GM12878 (cell line): ENCODE data around the gene CTIF. TPM values are rescaled to one million over a fixed set of nuclear protein-coding genes. Genes with fewer than 3 reads are reported as not detected.

Experiments used
- CBX3 ChIP-seq: fragments of 200-600 bp; sonication (generic); IDR thresholded peaks from 2 replicates; pipeline ENCODE4 v1.6.1; 2016; ENCODE audit warnings: low read depth, borderline replicate concordance
- GATAD2B ChIP-seq: fragments of 450-650 bp; conservative IDR thresholded peaks from 2 replicates; pipeline ENCODE4 v1.6.1; 2017; ENCODE audit warnings: low read depth, mild to moderate bottlenecking, moderate library complexity
- HDGF ChIP-seq: fragments of 450-650 bp; IDR thresholded peaks from 2 replicates; pipeline ENCODE4 v1.6.1; 2016; ENCODE audit warnings: antibody characterized with exemption
- IRF4 ChIP-seq: IDR thresholded peaks from 2 replicates; pipeline ENCODE4 v1.6.1; 2011; ENCODE audit warnings: low read depth, low read length
- JUNB ChIP-seq: IDR thresholded peaks from 2 replicates; pipeline ENCODE4 v1.6.1; 2016; ENCODE audit warnings: antibody characterized with exemption, mild to moderate bottlenecking
- JUND ChIP-seq: IDR thresholded peaks from 2 replicates; pipeline ENCODE4 v1.6.1; 2012; ENCODE audit warnings: low read depth, mild to moderate bottlenecking, low read length, improper control_type of control experiment, moderate library complexity
- MXI1 ChIP-seq: fragments of 150-350 bp; IDR thresholded peaks from 2 replicates; pipeline ENCODE4 v1.6.1; 2011; ENCODE audit warnings: low read depth, mild to moderate bottlenecking, inconsistent platforms, low read length, improper control_type of control experiment
- PML ChIP-seq: IDR thresholded peaks from 2 replicates; pipeline ENCODE4 v1.6.1; 2012; ENCODE audit warnings: low read length, inconsistent platforms
- RFX5 ChIP-seq: IDR thresholded peaks from 2 replicates; pipeline ENCODE4 v1.6.1; 2011; ENCODE audit warnings: low read depth, low read length, improper control_type of control experiment
- SMAD5 ChIP-seq: IDR thresholded peaks from 2 replicates; pipeline ENCODE4 v1.6.1; 2016; ENCODE audit warnings: antibody characterized with exemption, low read depth
- SP1 ChIP-seq: IDR thresholded peaks from one replicate; pipeline ENCODE4 v1.6.1; 2011; ENCODE audit warnings: low read depth, low read length
- SREBF1 ChIP-seq: IDR thresholded peaks from 2 replicates; pipeline ENCODE4 v1.6.1; 2012; ENCODE audit warnings: mild to moderate bottlenecking, low read length
- SREBF2 ChIP-seq: IDR thresholded peaks from 2 replicates; pipeline ENCODE4 v1.6.1; 2012; ENCODE audit warnings: mild to moderate bottlenecking, low read length
- SUZ12 ChIP-seq: fragments of 200-600 bp; sonication (generic); IDR thresholded peaks from one replicate; pipeline ENCODE4 v1.6.1; 2018; ENCODE audit warnings: antibody characterized with exemption, mild to moderate bottlenecking; ENCODE audit not compliant: unreplicated experiment
- WRNIP1 ChIP-seq: IDR thresholded peaks from 2 replicates; pipeline ENCODE4 v1.6.1; 2011; ENCODE audit warnings: low read depth, low read length, improper control_type of control experiment, borderline replicate concordance
- ZNF207 ChIP-seq: fragments of 450-650 bp; IDR thresholded peaks from 2 replicates; pipeline ENCODE4 v1.6.1; 2014; ENCODE audit warnings: antibody characterized with exemption, mild to moderate bottlenecking, borderline replicate concordance
- polyA plus RNA-seq, 11 experiments: library from polyadenylated mRNA; depleted of rRNA in 4 of 11; unstranded in 6 of 11; stranded (reverse) in 5 of 11; fragments of >200 nt; fragmentation: Nextera tagmentation in 4 of 11; fragmentation: Illumina TruSeq in 1 of 11; extraction: Ambion mirVana in 4 of 11; extraction: Trizol in 1 of 11; gene quantifications; 1 replicate in 1 of 11; 2 replicates in 10 of 11; pipeline versions ENCODE4 v1.2.1 to v1.2.3, GENCODE V29; 2011 to 2016; ENCODE audit warnings: inconsistent platforms in 2 of 11, missing spikeins in 2 of 11, low read depth in 1 of 11
- total RNA-seq, 4 experiments: library from RNA; depleted of rRNA in 3 of 4; stranded (reverse); fragments of >200 nt in 3 of 4; fragmentation: Illumina TruSeq in 1 of 4; extraction: Trizol in 1 of 4; gene quantifications; 2 replicates each; pipeline versions ENCODE4 v1.2.1 to v1.2.3, GENCODE V29; 2013 to 2021
- TF ChIP-seq, protein P1 (sequence below): fragments of 450-650 bp; formaldehyde crosslinking; IDR thresholded peaks from 2 replicates; pipeline ENCODE4 v1.4.0; 2022; ENCODE audit warnings: mild to moderate bottlenecking, moderate library complexity
- TF ChIP-seq, protein P2 (sequence below): fragments of 450-650 bp; IDR thresholded peaks from 2 replicates; pipeline ENCODE4 v1.6.1; 2016; ENCODE audit warnings: mild to moderate bottlenecking
- TF ChIP-seq, protein P3 (sequence below): fragments of 450-650 bp; formaldehyde crosslinking; IDR thresholded peaks from 2 replicates; pipeline ENCODE4 v1.5.0; 2022; ENCODE audit warnings: mild to moderate bottlenecking, missing genetic modification characterization
- TF ChIP-seq, protein P4 (sequence below): fragments of 450-650 bp; IDR thresholded peaks from 2 replicates; pipeline ENCODE4 v1.6.1; 2017; ENCODE audit warnings: borderline replicate concordance
- TF ChIP-seq, protein P5 (sequence below): IDR thresholded peaks from 2 replicates; pipeline ENCODE4 v1.6.1; 2011; ENCODE audit warnings: mild to moderate bottlenecking, low read depth, low read length, moderate library complexity; ENCODE audit not compliant: insufficient replicate concordance

Gene CTIF
- total and polyA plus RNA-seq, 10 of the 15 experiments (the other 5 are each of a cell fraction or from before 2014, with no cell fraction given), result 0.06 to 11.6 (median 2.5) TPM

DNA sequence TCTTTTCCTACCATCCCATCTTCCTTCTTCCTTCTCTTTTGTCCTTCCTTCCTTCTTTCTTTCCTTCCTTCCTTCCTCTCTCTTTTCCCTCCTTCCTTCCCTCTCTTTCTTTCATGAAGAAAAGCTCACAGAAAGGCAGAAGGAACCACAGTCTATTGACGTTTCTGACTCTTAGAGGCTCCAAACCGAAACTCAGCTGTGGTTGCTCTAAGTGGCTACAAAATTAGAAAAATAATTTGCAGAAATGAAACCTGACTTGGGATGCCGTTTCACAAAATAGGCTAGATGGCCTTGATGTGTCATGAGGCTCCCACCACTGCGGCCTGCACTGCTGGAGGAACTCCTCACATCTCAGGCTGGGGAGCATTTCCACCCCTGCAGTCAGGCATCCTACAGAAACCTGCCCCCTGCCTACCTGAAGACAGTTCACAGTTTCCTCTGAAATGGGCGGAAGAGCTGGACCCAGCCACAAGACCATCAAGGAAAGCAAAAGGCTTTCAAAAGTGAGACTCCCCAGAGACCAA, 246.3 kb downstream of the CTIF start (continued):
- TF ChIP-seq, protein P1, sequence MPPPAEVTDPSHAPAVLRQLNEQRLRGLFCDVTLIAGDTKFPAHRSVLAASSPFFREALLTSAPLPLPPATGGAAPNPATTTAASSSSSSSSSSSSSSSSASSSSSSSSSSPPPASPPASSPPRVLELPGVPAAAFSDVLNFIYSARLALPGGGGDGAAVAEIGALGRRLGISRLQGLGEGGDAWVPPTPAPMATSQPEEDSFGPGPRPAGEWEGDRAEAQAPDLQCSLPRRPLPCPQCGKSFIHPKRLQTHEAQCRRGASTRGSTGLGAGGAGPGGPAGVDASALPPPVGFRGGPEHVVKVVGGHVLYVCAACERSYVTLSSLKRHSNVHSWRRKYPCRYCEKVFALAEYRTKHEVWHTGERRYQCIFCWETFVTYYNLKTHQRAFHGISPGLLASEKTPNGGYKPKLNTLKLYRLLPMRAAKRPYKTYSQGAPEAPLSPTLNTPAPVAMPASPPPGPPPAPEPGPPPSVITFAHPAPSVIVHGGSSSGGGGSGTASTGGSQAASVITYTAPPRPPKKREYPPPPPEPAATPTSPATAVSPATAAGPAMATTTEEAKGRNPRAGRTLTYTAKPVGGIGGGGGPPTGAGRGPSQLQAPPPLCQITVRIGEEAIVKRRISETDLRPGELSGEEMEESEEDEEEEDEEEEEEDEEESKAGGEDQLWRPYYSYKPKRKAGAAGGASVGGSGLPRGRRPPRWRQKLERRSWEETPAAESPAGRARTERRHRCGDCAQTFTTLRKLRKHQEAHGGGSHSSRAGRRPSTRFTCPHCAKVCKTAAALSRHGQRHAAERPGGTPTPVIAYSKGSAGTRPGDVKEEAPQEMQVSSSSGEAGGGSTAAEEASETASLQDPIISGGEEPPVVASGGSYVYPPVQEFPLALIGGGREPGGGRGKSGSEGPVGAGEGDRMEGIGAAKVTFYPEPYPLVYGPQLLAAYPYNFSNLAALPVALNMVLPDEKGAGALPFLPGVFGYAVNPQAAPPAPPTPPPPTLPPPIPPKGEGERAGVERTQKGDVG (CRISPR knock-in tag), result no peak
- TF ChIP-seq, protein P2, sequence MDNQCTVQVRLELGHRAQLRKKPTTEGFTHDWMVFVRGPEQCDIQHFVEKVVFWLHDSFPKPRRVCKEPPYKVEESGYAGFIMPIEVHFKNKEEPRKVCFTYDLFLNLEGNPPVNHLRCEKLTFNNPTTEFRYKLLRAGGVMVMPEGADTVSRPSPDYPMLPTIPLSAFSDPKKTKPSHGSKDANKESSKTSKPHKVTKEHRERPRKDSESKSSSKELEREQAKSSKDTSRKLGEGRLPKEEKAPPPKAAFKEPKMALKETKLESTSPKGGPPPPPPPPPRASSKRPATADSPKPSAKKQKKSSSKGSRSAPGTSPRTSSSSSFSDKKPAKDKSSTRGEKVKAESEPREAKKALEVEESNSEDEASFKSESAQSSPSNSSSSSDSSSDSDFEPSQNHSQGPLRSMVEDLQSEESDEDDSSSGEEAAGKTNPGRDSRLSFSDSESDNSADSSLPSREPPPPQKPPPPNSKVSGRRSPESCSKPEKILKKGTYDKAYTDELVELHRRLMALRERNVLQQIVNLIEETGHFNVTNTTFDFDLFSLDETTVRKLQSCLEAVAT, result peak; percentile 85; the same call in 1 of the 2 replicates
- no peak for TF ChIP-seq SREBF1
- TF ChIP-seq JUND, result peak; percentile 23; the same call in 1 of the 2 replicates
- TF ChIP-seq RFX5, result no peak
- peak; percentile 25 for TF ChIP-seq MXI1
- peak; percentile 68 for TF ChIP-seq GATAD2B
- TF ChIP-seq PML, result no peak
- TF ChIP-seq, protein P3, sequence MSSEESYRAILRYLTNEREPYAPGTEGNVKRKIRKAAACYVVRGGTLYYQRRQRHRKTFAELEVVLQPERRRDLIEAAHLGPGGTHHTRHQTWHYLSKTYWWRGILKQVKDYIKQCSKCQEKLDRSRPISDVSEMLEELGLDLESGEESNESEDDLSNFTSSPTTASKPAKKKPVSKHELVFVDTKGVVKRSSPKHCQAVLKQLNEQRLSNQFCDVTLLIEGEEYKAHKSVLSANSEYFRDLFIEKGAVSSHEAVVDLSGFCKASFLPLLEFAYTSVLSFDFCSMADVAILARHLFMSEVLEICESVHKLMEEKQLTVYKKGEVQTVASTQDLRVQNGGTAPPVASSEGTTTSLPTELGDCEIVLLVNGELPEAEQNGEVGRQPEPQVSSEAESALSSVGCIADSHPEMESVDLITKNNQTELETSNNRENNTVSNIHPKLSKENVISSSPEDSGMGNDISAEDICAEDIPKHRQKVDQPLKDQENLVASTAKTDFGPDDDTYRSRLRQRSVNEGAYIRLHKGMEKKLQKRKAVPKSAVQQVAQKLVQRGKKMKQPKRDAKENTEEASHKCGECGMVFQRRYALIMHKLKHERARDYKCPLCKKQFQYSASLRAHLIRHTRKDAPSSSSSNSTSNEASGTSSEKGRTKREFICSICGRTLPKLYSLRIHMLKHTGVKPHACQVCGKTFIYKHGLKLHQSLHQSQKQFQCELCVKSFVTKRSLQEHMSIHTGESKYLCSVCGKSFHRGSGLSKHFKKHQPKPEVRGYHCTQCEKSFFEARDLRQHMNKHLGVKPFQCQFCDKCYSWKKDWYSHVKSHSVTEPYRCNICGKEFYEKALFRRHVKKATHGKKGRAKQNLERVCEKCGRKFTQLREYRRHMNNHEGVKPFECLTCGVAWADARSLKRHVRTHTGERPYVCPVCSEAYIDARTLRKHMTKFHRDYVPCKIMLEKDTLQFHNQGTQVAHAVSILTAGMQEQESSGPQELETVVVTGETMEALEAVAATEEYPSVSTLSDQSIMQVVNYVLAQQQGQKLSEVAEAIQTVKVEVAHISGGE, result no peak
- TF ChIP-seq SMAD5, result no peak
- TF ChIP-seq JUNB, result peak; percentile 49; the same call in 1 of the 2 replicates
- no peak for TF ChIP-seq CBX3
- no peak for TF ChIP-seq SREBF2
- no peak for TF ChIP-seq WRNIP1
- TF ChIP-seq SP1, result peak; percentile 63
- TF ChIP-seq, protein P4, sequence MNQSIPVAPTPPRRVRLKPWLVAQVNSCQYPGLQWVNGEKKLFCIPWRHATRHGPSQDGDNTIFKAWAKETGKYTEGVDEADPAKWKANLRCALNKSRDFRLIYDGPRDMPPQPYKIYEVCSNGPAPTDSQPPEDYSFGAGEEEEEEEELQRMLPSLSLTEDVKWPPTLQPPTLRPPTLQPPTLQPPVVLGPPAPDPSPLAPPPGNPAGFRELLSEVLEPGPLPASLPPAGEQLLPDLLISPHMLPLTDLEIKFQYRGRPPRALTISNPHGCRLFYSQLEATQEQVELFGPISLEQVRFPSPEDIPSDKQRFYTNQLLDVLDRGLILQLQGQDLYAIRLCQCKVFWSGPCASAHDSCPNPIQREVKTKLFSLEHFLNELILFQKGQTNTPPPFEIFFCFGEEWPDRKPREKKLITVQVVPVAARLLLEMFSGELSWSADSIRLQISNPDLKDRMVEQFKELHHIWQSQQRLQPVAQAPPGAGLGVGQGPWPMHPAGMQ, result no peak; the same call in 1 of the 2 replicates
- TF ChIP-seq HDGF, result 0 out of 2 replicates have a peak, but pooled peaks have one; percentile 59
- TF ChIP-seq IRF4, result peak; percentile 86
- TF ChIP-seq SUZ12, result no peak
- no peak for TF ChIP-seq ZNF207
- TF ChIP-seq, protein P5, sequence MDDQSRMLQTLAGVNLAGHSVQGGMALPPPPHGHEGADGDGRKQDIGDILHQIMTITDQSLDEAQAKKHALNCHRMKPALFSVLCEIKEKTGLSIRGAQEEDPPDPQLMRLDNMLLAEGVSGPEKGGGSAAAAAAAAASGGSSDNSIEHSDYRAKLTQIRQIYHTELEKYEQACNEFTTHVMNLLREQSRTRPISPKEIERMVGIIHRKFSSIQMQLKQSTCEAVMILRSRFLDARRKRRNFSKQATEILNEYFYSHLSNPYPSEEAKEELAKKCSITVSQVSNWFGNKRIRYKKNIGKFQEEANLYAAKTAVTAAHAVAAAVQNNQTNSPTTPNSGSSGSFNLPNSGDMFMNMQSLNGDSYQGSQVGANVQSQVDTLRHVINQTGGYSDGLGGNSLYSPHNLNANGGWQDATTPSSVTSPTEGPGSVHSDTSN, result no peak
